ENCODE measurements around the gene ANKRD61. TPM values are rescaled to one million over a fixed set of nuclear protein-coding genes. Genes with fewer than 3 reads are reported as not detected.
A peak's percentile ranks its signal among the peaks of the same experiment; 100 is the strongest.
"Not testable (repeated sequence)": the region's sequence is repeated elsewhere in the genome, so short reads cannot be mapped to it uniquely, and the experiment has no call there.

ANKRD61 gene
- total and polyA plus RNA-seq, 3 experiments from 2014 or later: 0.24 TPM; not detected in 2

- Histone ChIP-seq H3K27me3 (ENCODE audit: insufficient read depth, low read length, poor library complexity, severe bottlenecking) (no peaks in the 10 kb centered on the region), H3K9me3 (ENCODE audit: low read length) (no peaks in the 10 kb centered on the region), H3K27ac (ENCODE audit: low read depth, low read length) (no peak overlapping the region), H3K4me1 (ENCODE audit: insufficient read depth, low read length) (no peaks in the 10 kb centered on the region), H3K4me3 (ENCODE audit: low read length) (no peak overlapping the region), H3K36me3 (ENCODE audit: insufficient read depth, low read length) (no peaks in the 10 kb centered on the region)
- no peaks in the 10 kb centered on the region for H3K9me3 Mint-ChIP-seq
- H3K27me3 Mint-ChIP-seq: no peaks in the 10 kb centered on the region
- no peaks in the 10 kb centered on the region for H3K4me1 Mint-ChIP-seq
- POLR2A ChIA-PET: interaction anchor here (0.7 kb wide), 1 partner anchor 405 kb away, joined by 5 read pairs; no protein-coding TSS in a partner anchor
- H3K4me3 Mint-ChIP-seq: no peak overlapping the region
- CTCF ChIA-PET: no interaction called here
- no peaks in the 10 kb centered on the region for H3K36me3 Mint-ChIP-seq
- peak overlapping the region in 1 of 8 donors; percentile 50 for H3K27ac Mint-ChIP-seq
- no peak for DNase-seq
Observed at GRCh38 chr7:6074612-6075380, 43.6 kb downstream of the ANKRD61 start.

GRCh38 chr7:6078548-6078947, 47.4 kb downstream of the ANKRD61 start:
- Histone ChIP-seq H3K4me1 (ENCODE audit: insufficient read depth, low read length) (peaks cover 7% of the 10 kb centered on the region), H3K36me3 (ENCODE audit: insufficient read depth, low read length) (no peaks in the 10 kb centered on the region), H3K4me3 (ENCODE audit: low read length) (no peak overlapping the region), H3K27ac (ENCODE audit: low read depth, low read length) (no peak overlapping the region), H3K9me3 (ENCODE audit: low read length) (no peaks in the 10 kb centered on the region), H3K27me3 (ENCODE audit: insufficient read depth, low read length, poor library complexity, severe bottlenecking) (no peaks in the 10 kb centered on the region)
- peaks cover 0 to 6% (median 0%) of the 10 kb centered on the region in 3 donors for H3K36me3 Mint-ChIP-seq
- no peaks in the 10 kb centered on the region for H3K27me3 Mint-ChIP-seq
- POLR2A ChIA-PET: no interaction called here
- no peak overlapping the region for H3K4me3 Mint-ChIP-seq
- H3K9me3 Mint-ChIP-seq: no peaks in the 10 kb centered on the region
- no peak for DNase-seq
- CTCF ChIA-PET: no interaction called here
- peaks cover 6 to 12% (median 8%) of the 10 kb centered on the region in 3 donors for H3K4me1 Mint-ChIP-seq
- no peak overlapping the region for H3K27ac Mint-ChIP-seq

DNA sequence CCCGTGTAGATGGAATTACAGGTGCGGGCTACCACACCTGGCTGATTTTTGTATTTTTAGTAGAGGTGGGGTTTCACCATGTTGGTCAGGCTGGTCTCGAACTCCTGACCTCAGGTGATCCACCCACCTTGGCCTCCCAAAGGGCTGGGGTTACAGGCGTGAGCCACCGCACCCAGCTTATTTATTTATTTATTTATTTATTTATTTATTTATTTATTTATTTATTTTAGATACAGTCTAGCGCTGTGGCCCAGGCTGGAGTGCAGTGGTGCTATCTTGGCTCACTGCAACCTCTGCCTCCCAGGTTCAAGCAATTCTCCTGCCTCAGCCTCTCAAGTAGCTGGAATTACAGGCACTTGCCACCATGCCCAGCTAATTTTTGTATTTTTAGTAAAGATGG, 51.9 kb downstream of the ANKRD61 start:
- DNase-seq; H3K9me3 Mint-ChIP-seq; H3K27ac Mint-ChIP-seq; H3K36me3 Mint-ChIP-seq; POLR2A ChIA-PET; H3K9me3 ChIP-seq (ENCODE audit: low read length); H3K4me3 ChIP-seq (ENCODE audit: low read length); H3K27me3 ChIP-seq (ENCODE audit: insufficient read depth, low read length, poor library complexity, severe bottlenecking); H3K4me3 Mint-ChIP-seq; H3K36me3 ChIP-seq (ENCODE audit: insufficient read depth, low read length); H3K4me1 ChIP-seq (ENCODE audit: insufficient read depth, low read length); H3K27ac ChIP-seq (ENCODE audit: low read depth, low read length); H3K27me3 Mint-ChIP-seq: not testable (repeated sequence)
- H3K4me1 Mint-ChIP-seq: peaks cover 6 to 12% (median 8%) of the 10 kb centered on the region in 3 donors
- CTCF ChIA-PET: interaction anchor here (0.9 to 1.4 kb wide), 2 partner anchors 10 to 82 kb away, joined by 3 read pairs; no protein-coding TSS in a partner anchor

Other genes starting within 250 kb of the ANKRD61 start
- gene RNF216, start 249.7 kb upstream of the ANKRD61 start, total RNA-seq: 10 to 100 TPM; 43.4 to 44.3 TPM
- 42.8 TPM for gene RNF216, start 249.7 kb upstream of the ANKRD61 start, polyA plus RNA-seq
- under 1 TPM in 1 of 2 experiments, not detected in 1; 0.55 TPM for gene OCM, start 150.6 kb upstream of the ANKRD61 start, total RNA-seq
- gene OCM, start 150.6 kb upstream of the ANKRD61 start, polyA plus RNA-seq: 0.61 TPM
- 10 to 100 TPM; 84.6 to 93.4 TPM for gene CCZ1, start 132.6 kb upstream of the ANKRD61 start, total RNA-seq
- 46.3 TPM for gene CCZ1, start 132.6 kb upstream of the ANKRD61 start, polyA plus RNA-seq
- gene RSPH10B, start 60.7 kb upstream of the ANKRD61 start, total RNA-seq: not detected
- gene RSPH10B, start 60.7 kb upstream of the ANKRD61 start, polyA plus RNA-seq: not detected
- 10 to 100 TPM; 22.6 to 26.0 TPM for gene PMS2, start 22.3 kb upstream of the ANKRD61 start, total RNA-seq
- gene PMS2, start 22.3 kb upstream of the ANKRD61 start, polyA plus RNA-seq: 16.7 TPM
- 10 to 100 TPM; 80.0 to 82.5 TPM for gene AIMP2, start 22.1 kb upstream of the ANKRD61 start, total RNA-seq
- 22.4 TPM for gene AIMP2, start 22.1 kb upstream of the ANKRD61 start, polyA plus RNA-seq
- gene EIF2AK1, start 27.8 kb downstream of the ANKRD61 start, total RNA-seq: 100 to 1,000 TPM; 103 to 110 TPM
- gene EIF2AK1, start 27.8 kb downstream of the ANKRD61 start, polyA plus RNA-seq: 103 TPM
- 10 to 100 TPM; 12.1 to 12.3 TPM for gene USP42, start 73.6 kb downstream of the ANKRD61 start, total RNA-seq
- gene USP42, start 73.6 kb downstream of the ANKRD61 start, polyA plus RNA-seq: 16.1 TPM
- 1 to 10 TPM; 4.5 to 4.9 TPM for gene CYTH3, start 241.2 kb downstream of the ANKRD61 start, total RNA-seq
- 15.7 TPM for gene CYTH3, start 241.2 kb downstream of the ANKRD61 start, polyA plus RNA-seq

Data from CD8-positive, alpha-beta memory T cell (primary cell).